PC-3 (cell line): ENCODE results near the gene SETDB1. TPM values are rescaled to one million over a fixed set of nuclear protein-coding genes. Genes with fewer than 3 reads are reported as not detected.
"Not testable (repeated sequence)": the region's sequence is repeated elsewhere in the genome, so short reads cannot be mapped to it uniquely, and the experiment has no call there.

Experiments used
- ATAC-seq: fragments of 200-7000 bp; cut with Tn5 transposase; 2 replicates; pipeline ENCODE4 v1.9.1; 2020; ENCODE audit warnings: mild to moderate bottlenecking, moderate library complexity
- Bru-seq: library from RNA; stranded (reverse); fragments of 400-500 nt; gene quantifications from one replicate; lab custom pipeline; 2021; lab: Mats Ljungman, UMichigan
- BruChase-seq, 2 experiments: library from RNA; stranded (reverse); fragments of 400-500 nt; gene quantifications; one replicate each; lab custom pipeline; 2021; lab: Mats Ljungman, UMichigan
- BruUV-seq: library from RNA; stranded (reverse); fragments of 400-500 nt; replicated peaks from 2 replicates; lab custom pipeline; 2021; lab: Mats Ljungman, UMichigan
- CTCF ChIA-PET: fragments of 300-600 bp; sonication (Branson Sonifier 250); formaldehyde crosslinking; loops from one replicate; lab custom pipeline; 2022; ENCODE audit warnings: antibody characterized with exemption; lab: Charles Lee
- POLR2A ChIA-PET: fragments of 300-600 bp; sonication (Branson Sonifier 250); formaldehyde crosslinking; loops from one replicate; lab custom pipeline; 2022; ENCODE audit warnings: antibody characterized with exemption; ENCODE audit not compliant: unreplicated experiment; lab: Charles Lee
- DNase-seq: peaks from one replicate; pipeline ENCODE4 v3.0.0-alpha.2; 2015
- H2AFZ ChIP-seq: fragments of 300-600 bp; sonication (generic); 2 replicates; pipeline ENCODE4 v1.6.0; 2016; ENCODE audit warnings: antibody characterized with exemption, low read length
- H3F3A ChIP-seq: fragments of 300-600 bp; sonication (generic); one replicate; pipeline ENCODE4 v1.6.0; 2017; ENCODE audit warnings: antibody characterized with exemption, low read length, control low read depth, mild to moderate bottlenecking; ENCODE audit not compliant: unreplicated experiment
- H3K27ac ChIP-seq: fragments of 300-600 bp; sonication (generic); 2 replicates; pipeline ENCODE4 v1.5.1; 2016; ENCODE audit warnings: mild to moderate bottlenecking, low read length
- H3K27me3 ChIP-seq: fragments of 300-600 bp; sonication (generic); 2 replicates; pipeline ENCODE4 v1.6.1; 2016; ENCODE audit warnings: low read length, mixed read lengths
- H3K36me3 ChIP-seq: fragments of 300-600 bp; sonication (generic); 2 replicates; pipeline ENCODE4 v1.6.1; 2016; ENCODE audit warnings: low read depth, mixed run types, low read length, mixed read lengths
- H3K4me1 ChIP-seq: fragments of 300-600 bp; sonication (generic); 2 replicates; pipeline ENCODE4 v1.5.1; 2016; ENCODE audit warnings: low read length; ENCODE audit not compliant: insufficient read depth
- H3K4me2 ChIP-seq: fragments of 300-600 bp; sonication (generic); 2 replicates; pipeline ENCODE4 v1.6.0; 2016; ENCODE audit warnings: low read length
- H3K4me3 ChIP-seq: fragments of 300-600 bp; sonication (generic); 2 replicates; pipeline ENCODE4 v1.5.1; 2016; ENCODE audit warnings: mild to moderate bottlenecking, low read length, mixed read lengths
- H3K79me2 ChIP-seq: fragments of 300-600 bp; sonication (generic); 2 replicates; pipeline ENCODE4 v1.6.1; 2017; ENCODE audit warnings: low read length, mixed read lengths
- H3K9ac ChIP-seq: fragments of 300-600 bp; sonication (generic); 2 replicates; pipeline ENCODE4 v1.6.0; 2016; ENCODE audit warnings: mild to moderate bottlenecking, low read length
- H3K9me2 ChIP-seq: fragments of 300-600 bp; sonication (generic); replicated peaks from 2 replicates; pipeline ENCODE4 v1.6.1; 2016; ENCODE audit warnings: mixed run types, low read length, mixed read lengths
- H3K9me3 ChIP-seq: fragments of 300-600 bp; sonication (generic); 2 replicates; pipeline ENCODE4 v1.6.1; 2016; ENCODE audit warnings: low read length, mixed read lengths
- H4K20me1 ChIP-seq: fragments of 300-600 bp; sonication (generic); 2 replicates; pipeline ENCODE4 v1.6.1; 2016; ENCODE audit warnings: low read length, mixed read lengths
- EZH2 ChIP-seq: fragments of 300-600 bp; sonication (generic); IDR thresholded peaks from one replicate; pipeline ENCODE4 v1.6.1; 2017; ENCODE audit warnings: antibody characterized with exemption, mild to moderate bottlenecking, low read length; ENCODE audit not compliant: unreplicated experiment
- EZH2phosphoT487 ChIP-seq: fragments of 300-600 bp; sonication (generic); IDR thresholded peaks from 2 replicates; pipeline ENCODE4 v1.6.1; 2018; ENCODE audit warnings: mild to moderate bottlenecking, antibody characterized with exemption, low read length, borderline replicate concordance
- intact Hi-C: fragments of 100-400 bp; cut with micrococcal nuclease; formaldehyde crosslinking; loops from 2 replicates; pipeline ENCODE4 v1.9.0; 2023
- long read RNA-seq: library from polyadenylated mRNA; unstranded; transcript quantifications from one replicate; pipeline ENCODE4 v2.0.0, GENCODE V29; 2021; ENCODE audit not compliant: unreplicated experiment
- total RNA-seq: library from RNA; depleted of rRNA; stranded (reverse); fragments of >200 nt; gene quantifications from 2 replicates; pipeline ENCODE4 v1.2.3, GENCODE V29; 2014; rRNA removed
- TF ChIP-seq, protein P1 (sequence below): fragments of 300-600 bp; sonication (generic); conservative IDR thresholded peaks from 2 replicates; pipeline ENCODE4 v1.5.1; 2017; ENCODE audit warnings: antibody characterized with exemption, low read depth, mild to moderate bottlenecking, low read length

The SETDB1 gene
- total RNA-seq (35.4 and 42.4 TPM in 2 replicates), Bru-seq, nascent RNA (percentile 84 among the genes with signal in this experiment), BruChase-seq, experiment 1, labeled RNA remaining after a 6-hour chase (percentile 88 among the genes with signal in this experiment), BruChase-seq, experiment 2, labeled RNA remaining after a 2-hour chase (percentile 86 among the genes with signal in this experiment)
- long read RNA-seq, partial matches to known transcripts, result 12 of 27 reads
- long read RNA-seq, other reads (novel, unspliced or antisense), result 15 of 27 reads

DNA sequence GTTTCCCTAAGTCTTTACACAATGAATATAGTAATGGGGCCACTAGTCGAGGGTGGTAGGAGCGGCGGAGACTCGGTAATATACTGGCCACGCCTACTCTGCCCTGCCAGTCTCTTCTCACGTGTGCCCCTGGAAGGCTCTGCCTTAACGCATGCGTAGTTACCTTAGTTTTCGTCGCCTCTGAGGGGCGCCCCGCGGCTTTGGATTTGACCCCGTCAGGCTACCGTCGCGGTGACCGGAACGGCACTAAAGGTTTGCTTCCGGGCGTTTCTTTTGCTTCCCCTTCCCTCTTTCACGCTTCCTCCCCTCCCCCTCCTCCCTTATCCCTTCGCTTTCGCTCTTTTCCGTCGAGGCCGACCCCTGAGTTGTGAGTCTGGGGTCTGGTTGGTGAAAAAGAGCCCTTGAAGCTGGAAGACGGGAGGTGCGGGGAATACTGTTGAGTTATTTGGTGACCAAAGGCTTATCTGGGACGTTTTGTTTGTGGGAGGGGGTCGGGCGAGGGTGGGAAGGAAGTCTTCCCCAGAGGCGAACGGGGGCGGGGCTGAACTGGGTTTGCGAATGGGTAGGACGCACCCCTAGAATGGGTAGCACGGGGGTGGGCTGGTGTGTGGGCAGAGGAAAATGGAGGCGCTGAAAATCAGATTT lies at the start of gene SETDB1:
Gene SETDB1 (plus strand): TSS at position 267 of the 645 bp plus-strand sequence. CDS start 1,352 bp downstream, outside the sequence.
- intact Hi-C loops, result loop anchor here (5.0 to 10.0 kb wide), 3 partner anchors 91 to 364 kb away; no protein-coding TSS in a partner anchor
- BruUV-seq, result no TSS peak
- POLR2A ChIA-PET, result interaction anchor here (0.5 kb wide), 1 partner anchor 346 kb away, joined by 4 read pairs; the partner anchor contains the start of gene MCL1

DNA sequence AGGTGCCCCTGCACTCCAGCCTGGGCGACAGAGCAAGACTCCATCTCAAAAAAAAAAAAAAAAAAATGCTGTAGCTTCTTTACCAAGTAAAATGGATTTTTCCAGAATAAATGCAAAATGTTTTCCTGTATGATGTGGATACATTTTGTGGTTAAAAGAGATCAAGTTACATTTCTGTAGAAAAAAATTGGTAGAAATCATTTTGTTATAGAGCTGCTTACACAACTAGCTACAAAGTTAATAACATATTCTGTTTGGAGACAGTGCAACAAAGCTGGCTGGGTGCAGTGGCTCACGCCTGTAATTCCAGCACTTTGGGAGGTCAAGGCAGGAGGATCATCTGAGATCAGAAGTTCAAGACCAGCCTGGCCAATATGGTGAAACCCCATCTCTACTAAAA lies 47.2 kb upstream of the SETDB1 start:
- H3K27me3 ChIP-seq, H3K4me2 ChIP-seq, POLR2A ChIA-PET, H3F3A ChIP-seq, ATAC-seq, H3K27ac ChIP-seq, H2AFZ ChIP-seq, H3K9me2 ChIP-seq, H4K20me1 ChIP-seq, DNase-seq, H3K4me3 ChIP-seq, BruUV-seq, H3K9ac ChIP-seq, CTCF ChIA-PET, H3K36me3 ChIP-seq, H3K9me3 ChIP-seq: not testable (repeated sequence)
- Histone ChIP-seq H3K79me2 (peaks cover 23% of the 10 kb centered on the region), H3K4me1 (peaks cover 22% of the 10 kb centered on the region)
- intact Hi-C loops, result loop anchor here (5.0 kb wide), 1 partner anchor 267 kb away; no protein-coding TSS in a partner anchor

More for the DNA sequence above, at the start of gene SETDB1:
- Histone ChIP-seq H3K4me1 (peaks cover 15% of the 10 kb centered on the region), H3K27ac (peak within 1 kb of the TSS; percentile 71), H3F3A (no peaks in the 10 kb centered on the region), H3K9ac (peak within 1 kb of the TSS; percentile 92), H4K20me1 (no peaks in the 10 kb centered on the region), H3K9me2 (no peaks in the 10 kb centered on the region), H3K4me2 (peak within 1 kb of the TSS; percentile 87), H3K27me3 (no peaks in the 10 kb centered on the region), H2AFZ (peak within 1 kb of the TSS; percentile 93), H3K79me2 (peaks cover 22% of the 10 kb centered on the region), H3K4me3 (peak within 1 kb of the TSS; percentile 81), H3K9me3 (no peaks in the 10 kb centered on the region), H3K36me3 (peaks cover 25% of the 10 kb centered on the region)
- DNase-seq (peak; percentile 99), ATAC-seq (peak; percentile 90)
- CTCF ChIA-PET, result no interaction called here
- TF ChIP-seq EZH2phosphoT487, result no peak

DNA sequence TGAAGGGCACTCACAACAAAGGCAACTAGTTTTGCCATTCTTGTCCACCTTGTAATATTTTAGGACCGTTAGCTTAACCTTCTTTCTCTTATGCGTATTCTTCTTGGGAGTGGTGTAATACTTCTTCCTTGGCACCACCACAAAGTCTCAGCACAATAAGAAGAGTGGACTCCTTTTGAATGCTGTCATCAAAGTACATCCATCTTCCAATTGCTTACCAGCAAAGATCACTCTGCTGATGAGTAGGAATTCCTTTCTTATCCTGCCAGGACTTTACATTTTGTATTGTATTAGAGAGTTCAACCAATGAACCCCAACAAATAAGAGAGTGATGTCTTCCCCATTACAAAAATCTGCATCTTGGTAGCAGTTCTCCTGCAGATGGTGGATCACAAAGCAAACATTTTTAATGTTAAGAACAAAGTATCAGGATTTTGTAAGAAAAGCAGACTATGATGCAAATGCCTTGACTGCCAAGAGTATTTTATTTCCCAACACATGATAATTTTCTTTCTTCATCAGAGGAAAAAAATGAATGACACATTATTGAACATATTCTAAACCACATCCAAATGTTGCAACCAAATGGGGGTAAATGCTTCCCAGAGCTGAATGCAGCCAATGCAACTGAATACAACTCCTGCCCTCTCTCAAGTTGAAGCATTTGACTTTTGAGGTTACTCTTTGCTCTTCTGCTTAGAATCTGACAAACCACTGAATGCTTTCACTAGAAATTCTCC lies 44.7 kb upstream of the SETDB1 start:
- Histone ChIP-seq H3K27ac (no peak overlapping the region), H3K9me3 (no peaks in the 10 kb centered on the region), H4K20me1 (no peaks in the 10 kb centered on the region), H2AFZ (no peak overlapping the region), H3K9ac (no peak overlapping the region), H3K4me3 (no peak overlapping the region), H3K79me2 (no peaks in the 10 kb centered on the region), H3K4me2 (no peak overlapping the region), H3K36me3 (no peaks in the 10 kb centered on the region), H3K4me1 (peaks cover 5% of the 10 kb centered on the region; the same call in 1 of the 2 replicates), H3K9me2 (no peaks in the 10 kb centered on the region), H3K27me3 (no peaks in the 10 kb centered on the region), H3F3A (no peaks in the 10 kb centered on the region)
- ChIA-PET POLR2A (interaction anchor here (0.6 kb wide), 1 partner anchor 23 kb away, joined by 6 read pairs; no protein-coding TSS in a partner anchor), CTCF (no interaction called here)
- ATAC-seq, result no peak
- BruUV-seq, result no TSS peak
- TF ChIP-seq EZH2 (no peak), EZH2phosphoT487 (no peak)
- TF ChIP-seq, protein P1, sequence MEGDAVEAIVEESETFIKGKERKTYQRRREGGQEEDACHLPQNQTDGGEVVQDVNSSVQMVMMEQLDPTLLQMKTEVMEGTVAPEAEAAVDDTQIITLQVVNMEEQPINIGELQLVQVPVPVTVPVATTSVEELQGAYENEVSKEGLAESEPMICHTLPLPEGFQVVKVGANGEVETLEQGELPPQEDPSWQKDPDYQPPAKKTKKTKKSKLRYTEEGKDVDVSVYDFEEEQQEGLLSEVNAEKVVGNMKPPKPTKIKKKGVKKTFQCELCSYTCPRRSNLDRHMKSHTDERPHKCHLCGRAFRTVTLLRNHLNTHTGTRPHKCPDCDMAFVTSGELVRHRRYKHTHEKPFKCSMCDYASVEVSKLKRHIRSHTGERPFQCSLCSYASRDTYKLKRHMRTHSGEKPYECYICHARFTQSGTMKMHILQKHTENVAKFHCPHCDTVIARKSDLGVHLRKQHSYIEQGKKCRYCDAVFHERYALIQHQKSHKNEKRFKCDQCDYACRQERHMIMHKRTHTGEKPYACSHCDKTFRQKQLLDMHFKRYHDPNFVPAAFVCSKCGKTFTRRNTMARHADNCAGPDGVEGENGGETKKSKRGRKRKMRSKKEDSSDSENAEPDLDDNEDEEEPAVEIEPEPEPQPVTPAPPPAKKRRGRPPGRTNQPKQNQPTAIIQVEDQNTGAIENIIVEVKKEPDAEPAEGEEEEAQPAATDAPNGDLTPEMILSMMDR, result no peak
- peak; percentile 63 for DNase-seq
- intact Hi-C loops, result no loop called here

DNA sequence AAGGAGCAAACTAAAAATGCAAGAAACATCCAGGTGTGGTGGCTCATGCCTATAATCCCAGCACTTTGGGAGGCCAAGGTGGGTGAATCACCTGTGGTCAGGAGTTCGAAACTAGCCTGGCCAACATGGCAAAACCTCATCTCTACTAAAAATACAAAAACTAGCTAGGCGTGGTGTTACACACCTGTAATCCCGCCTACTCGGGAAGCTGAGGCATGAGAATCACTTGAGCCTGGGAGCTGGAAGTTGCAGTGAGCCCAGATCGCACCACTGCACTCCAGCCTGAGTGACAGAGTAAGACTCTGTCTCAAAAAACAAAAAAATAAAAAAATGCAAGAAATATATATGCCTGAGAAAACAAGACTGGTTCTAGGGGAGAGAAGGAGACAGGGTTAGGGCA lies 43.0 kb upstream of the SETDB1 start:
- DNase-seq, result not testable (repeated sequence)

More for the DNA sequence above, 43.0 kb upstream of the SETDB1 start:
- H3K27ac ChIP-seq, H3K9ac ChIP-seq, H3F3A ChIP-seq, H2AFZ ChIP-seq, H3K4me3 ChIP-seq, intact Hi-C loops, H3K4me2 ChIP-seq, H3K79me2 ChIP-seq, H3K36me3 ChIP-seq, H3K27me3 ChIP-seq, H4K20me1 ChIP-seq, ATAC-seq, CTCF ChIA-PET, BruUV-seq, H3K9me3 ChIP-seq, H3K9me2 ChIP-seq, H3K4me1 ChIP-seq: not testable (repeated sequence)
- POLR2A ChIA-PET, result interaction anchor here (0.6 kb wide), 1 partner anchor 274 kb away, joined by 3 read pairs; no protein-coding TSS in a partner anchor
